T follicular helper cell (primary cell): Measurements from ENCODE around the gene RALY.

ENCODE experiments used
- DNase-seq: peaks from one replicate; pipeline ENCODE4 v3.0.0-alpha.2; 2020; ENCODE audit warnings: low read depth
- total RNA-seq, 2 experiments: gene quantifications; one replicate each; lab custom pipeline; 2026; lab: John Stamatoyannopoulos, UW

The RALY gene
- 113 to 137 reads per million in 2 experiments for total RNA-seq

DNA sequence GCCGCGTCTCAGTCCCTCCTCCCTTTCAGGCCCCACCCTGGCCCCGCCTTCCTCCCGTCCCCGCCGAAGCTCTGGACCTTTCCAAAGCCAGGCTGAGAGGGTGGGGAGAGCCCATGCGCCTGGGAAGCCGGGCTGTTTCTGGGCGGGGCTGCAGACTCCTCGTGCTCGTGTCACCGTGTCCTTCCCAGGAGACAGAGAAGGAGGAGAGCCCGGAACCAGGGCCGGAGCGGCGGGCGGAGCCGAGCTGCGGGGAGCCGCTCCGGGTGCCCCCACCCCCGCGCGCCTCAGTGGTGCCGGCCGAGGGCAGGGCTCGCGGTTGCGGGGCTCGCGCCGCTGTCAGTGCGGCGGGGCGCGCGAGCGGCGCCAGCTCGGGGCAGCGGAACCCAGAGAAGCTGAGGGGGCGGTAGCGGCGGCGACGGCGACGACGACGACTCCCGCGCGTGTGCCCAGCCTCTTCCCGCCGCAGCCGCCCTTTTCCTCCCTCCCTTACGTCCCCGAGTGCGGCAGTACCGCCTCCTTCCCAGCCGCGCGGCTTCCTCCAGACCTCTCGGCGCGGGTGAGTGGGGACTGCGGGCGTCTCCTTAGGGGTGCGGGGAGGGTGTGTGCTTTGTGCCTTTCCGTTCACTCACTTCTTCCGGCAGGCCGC is at the start of gene RALY:
TSS of gene RALY (plus strand) at position 336 of the 646 bp plus-strand sequence. CDS start 78,164 bp downstream, outside the sequence.
- DNase-seq, result peak; percentile 92

DNA sequence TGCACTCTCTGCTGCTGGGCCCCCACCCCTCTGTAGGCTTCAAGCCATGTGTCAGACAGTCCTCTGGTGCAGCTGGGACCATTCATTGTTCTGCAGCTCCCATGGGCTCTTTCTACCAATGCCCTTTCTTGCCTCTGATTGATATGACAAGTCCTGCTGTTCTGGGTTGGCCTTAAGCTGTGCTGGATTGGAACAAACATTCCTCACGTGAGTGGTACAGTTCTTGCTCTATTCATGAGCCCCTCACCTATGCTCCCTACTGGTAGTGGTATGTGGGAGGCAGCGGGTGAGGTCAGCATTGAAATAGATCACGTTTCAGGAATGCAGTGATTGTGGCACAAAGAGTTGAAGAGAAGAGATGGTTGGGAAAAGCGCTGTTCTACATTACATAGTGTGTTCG is 48.8 kb upstream of the RALY start:
- no peak for DNase-seq

DNA sequence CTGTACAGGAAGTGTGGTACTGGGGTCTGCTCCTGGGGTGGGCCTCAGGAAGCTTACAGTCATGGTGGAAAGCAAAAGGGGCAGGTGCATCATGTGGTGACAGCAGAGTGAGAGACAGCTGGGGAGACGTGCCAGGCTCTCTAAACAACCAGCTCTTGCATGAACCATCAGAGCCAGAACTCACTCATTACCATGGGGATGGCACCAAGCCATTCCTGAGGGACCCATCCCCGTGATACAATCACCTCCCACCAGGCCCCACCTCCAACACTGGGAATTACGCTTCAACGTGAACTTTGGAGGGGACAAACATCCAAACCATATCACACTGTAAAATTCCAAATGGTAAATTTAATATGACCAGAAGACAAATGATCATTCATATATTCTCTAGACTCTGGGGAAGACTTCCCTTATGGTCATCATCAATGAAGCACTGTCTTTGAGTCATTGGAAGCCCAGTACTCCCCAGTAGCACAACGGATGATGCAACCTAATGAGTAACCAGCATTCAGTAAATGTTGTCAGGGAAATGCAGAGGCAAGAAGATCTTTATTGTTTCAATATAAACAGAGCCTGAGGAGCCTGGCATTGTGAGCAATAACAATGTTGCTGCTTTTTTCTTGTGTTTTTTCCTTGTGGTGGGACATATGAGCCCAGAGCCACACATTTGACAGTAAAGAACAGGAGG is 48.2 kb upstream of the RALY start:
- no peak for DNase-seq

DNA sequence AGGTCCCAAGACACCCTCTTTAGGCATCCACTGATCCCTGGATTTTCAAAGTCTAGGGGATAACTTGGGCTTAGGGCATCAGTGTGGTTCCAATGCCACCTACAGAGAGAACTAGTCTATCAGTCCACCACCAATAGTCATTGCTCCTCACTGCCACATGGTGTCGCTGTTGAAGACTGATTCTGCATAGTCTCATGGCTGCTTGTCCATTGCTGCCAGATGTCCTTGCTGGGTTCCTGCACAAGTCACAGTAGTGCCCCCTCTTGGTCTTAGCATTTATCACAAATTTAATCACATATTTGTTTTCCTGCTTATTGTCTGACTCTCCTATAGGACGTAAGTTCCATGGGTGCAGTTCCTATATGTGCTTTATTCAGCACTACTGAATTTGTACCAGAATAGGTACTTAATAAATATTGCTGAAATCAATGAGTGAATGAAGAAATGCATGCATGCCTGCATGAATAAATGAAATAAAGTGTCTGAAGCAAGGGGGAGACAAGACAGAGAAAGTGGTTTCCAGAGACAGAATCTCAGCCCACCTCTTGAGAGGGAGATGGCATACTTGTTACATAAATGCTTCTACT is 45.9 kb upstream of the RALY start:
- peak; percentile 5 for DNase-seq

GRCh38 chr20:33948480-33948879 is 45.2 kb upstream of the RALY start:
- no peak for DNase-seq

GRCh38 chr20:33951171-33951570 is 42.5 kb upstream of the RALY start:
- no peak for DNase-seq

DNA sequence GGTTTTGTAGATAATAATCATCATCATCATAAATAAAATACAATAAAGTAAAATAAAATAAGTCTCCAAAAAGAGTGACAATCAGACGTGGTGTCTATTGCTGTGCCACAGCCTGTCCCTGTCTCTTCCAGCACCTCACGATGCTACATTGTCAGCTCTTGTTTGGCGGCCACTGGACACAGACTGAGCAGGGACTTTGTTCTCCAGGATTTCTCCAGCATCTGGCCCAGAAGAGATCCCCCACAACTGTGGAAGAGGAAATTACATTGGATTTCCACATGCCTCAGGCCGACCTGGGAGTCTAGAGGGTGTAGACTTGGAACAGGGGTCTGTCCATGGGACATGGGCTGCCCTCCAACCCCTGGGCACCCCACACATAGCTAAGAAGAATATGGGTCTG is 39.2 kb upstream of the RALY start:
- no peak for DNase-seq

DNA sequence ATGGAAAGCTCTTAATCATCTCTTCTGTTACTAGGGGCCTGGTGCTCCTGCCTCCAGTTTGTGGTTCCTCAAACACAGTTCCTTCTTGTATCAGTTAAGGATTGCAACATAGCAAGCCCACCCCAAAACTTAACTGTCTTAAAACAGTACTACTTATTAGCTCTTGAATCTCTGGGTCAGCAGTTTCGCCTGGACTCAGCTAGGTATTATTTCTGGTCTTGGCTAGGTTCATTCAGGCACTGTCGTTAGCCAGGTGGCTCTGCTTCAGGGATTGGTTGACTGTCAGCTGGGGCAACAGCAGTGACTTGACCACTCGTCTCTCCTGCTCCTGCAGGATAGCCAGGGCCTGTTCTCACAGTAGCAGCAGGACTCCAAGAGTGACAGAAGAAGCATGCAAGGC is 30.0 kb upstream of the RALY start:
- no peak for DNase-seq

GRCh38 chr20:33964441-33964840 is 29.3 kb upstream of the RALY start:
- no peak for DNase-seq

DNA sequence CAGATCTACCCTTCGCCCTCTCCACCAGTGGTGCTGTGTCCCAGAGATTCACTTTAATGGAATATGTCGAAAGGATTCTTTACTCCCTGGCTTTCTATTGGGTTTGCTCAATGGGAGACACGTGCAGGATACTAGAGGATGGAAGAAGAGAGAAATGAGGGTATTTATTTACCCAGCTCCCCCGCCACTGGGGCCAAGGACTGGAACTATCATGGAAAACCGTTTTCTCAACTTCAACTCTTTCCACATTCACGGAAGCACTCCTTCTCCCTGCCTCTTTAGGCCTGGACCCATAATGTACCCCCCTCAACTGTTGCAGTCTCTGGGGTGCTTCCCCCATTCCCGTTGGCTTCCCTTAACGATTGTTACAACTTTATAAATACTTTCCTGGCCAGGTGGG is 26.6 kb upstream of the RALY start:
- DNase-seq, result no peak

DNA sequence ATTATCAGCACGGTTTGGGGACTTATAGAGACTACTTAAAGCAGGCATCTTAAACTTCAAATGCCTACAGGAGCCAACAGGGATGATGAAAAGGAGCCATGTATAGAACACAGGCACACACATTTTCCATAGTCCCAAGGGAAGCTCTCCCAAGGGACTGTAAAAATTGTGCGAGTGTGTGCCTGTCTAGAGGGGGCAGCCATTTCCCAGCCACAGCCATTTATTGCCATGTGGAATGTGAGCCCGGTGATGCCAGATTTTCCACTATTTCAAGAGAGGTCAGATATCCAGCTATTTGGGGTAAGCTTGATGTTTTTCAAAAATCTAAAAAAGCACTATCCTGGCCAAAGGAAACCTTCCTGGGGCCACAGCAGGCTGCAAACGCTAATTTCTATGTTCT is 24.1 kb upstream of the RALY start:
- DNase-seq, result no peak

DNA sequence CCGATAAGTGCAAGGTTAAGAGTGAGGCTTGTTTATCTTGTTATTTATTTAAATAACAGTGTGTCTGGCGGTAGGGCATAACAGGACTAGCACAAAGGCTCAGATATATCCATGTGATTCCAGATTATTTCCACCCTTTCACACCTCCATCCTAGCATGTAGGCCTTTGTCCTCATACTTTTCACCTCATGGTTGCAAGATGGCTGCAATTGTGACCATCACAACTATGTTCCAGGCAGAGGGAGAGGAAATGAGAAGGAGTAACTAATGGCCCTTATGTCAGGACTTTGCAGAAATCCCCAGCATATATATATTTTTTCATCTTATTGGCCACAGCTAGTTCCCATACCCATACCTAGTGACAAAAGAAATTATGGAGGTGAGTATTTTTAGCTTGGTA is 23.5 kb upstream of the RALY start:
- no peak for DNase-seq

DNA sequence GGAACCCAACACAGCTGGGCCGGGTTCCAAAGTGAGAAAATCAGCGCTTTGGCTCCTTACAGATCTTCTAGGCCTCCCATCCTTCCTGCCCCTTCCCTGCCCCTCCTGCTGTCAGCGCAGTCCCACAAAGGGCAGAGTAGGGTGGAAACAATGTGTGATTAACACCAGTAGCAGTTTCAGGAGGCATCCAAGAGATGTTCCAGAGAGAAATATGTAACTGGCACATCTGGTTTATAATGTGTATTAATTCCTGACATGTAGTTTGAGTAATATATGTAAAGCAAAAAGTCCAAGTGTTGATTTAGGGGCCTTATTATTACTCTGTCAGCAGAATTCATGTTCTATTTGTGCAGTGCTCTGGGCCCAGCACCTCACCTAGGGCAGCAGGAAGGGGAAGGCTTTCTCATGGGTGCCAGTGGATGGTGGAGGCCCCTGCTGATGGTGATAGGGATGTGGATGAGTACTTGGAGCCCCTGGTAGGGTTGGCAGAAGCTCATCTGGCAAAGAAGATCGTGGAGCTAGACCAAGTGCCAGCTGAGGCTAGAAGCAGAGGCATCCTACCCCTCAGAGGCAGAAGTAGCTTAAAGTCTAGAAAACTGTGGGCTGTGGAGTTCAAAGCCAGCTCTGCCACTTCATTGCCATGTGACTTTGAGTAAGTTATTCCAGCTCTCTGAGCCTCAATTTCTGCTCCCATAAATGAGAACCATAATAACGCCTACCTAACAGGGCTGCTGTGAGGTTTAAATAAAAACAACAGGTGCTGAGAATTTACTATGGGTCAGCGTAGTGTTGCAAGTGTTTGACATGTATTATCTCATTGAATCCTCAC is 22.4 kb upstream of the RALY start:
- no peak for DNase-seq

DNA sequence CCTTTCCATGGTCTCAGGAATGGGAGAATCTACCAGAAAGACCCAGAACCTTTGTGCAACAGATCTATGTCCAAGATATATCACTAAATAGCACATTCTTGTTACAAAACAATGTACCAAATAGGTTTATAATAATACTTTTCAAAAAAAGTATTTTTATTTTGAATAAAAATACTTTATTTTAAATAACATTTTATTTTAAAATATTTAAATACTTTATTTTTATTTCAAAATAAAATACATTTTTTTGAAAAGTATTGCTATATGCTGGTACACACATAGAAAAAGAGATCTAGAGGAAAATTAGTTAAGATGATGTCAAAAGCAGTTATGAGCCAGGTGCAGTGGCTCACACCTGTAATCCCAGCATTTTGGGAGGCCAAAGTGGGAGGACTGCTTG is 16.8 kb upstream of the RALY start:
- DNase-seq, result no peak

GRCh38 chr20:33977535-33977934 is 16.2 kb upstream of the RALY start:
- no peak for DNase-seq

GRCh38 chr20:33979094-33979493 is 14.6 kb upstream of the RALY start:
- no peak for DNase-seq

GRCh38 chr20:33981347-33981746 is 12.4 kb upstream of the RALY start:
- DNase-seq, result no peak

DNA sequence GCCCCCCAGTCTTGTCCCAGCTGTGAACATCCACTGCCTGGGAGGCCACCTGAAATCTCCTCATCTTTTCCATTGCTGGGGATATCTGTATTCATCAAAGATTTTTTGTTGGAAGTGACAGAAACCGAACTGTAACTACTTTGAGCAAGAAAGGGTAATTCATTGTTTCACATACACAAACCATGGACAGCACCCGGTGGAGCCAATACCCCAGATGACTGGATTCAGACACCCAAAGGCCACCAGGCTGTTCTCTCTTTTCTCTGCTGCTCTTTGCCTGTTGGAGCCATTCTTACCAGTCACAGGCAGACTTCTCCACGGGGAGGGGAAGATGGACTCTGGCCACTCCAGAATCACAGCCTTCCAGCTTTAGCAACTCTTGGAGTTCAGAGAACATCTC is 11.7 kb upstream of the RALY start:
- DNase-seq, result no peak

GRCh38 chr20:33983371-33983770 is 10.3 kb upstream of the RALY start:
- no peak for DNase-seq

GRCh38 chr20:33984182-33984719 is 9.5 kb upstream of the RALY start:
- no peak for DNase-seq

- DNase-seq, result no peak
These were observed 8.4 kb upstream of the RALY start for GRCh38 chr20:33985280-33985679.

- no peak for DNase-seq
These were observed 7.9 kb upstream of the RALY start for GRCh38 chr20:33985830-33986229.
